Left lung (tissue), 10 donors: ENCODE measurements around the gene ASCC3. TPM values are rescaled to one million over a fixed set of nuclear protein-coding genes. Genes with fewer than 3 reads are reported as not detected.
A peak's percentile ranks its signal among the peaks of the same experiment; 100 is the strongest.

Experiments used
- ATAC-seq: fragments of 200-7000 bp; cut with Tn5 transposase; one replicate; pipeline ENCODE4 v1.9.1; 2020; ENCODE audit warnings: moderate library complexity
- DNase-seq, 4 donors: peaks; one replicate each; pipeline ENCODE4 v3.0.0-alpha.2; 2013 to 2020
- H3K27ac ChIP-seq, 2 donors: fragments of 200-600 bp; sonication (generic) in 1 of 2; one replicate each; pipeline versions ENCODE4 v1.5.0 to v1.8.0; 2020 to 2021
- H3K27me3 ChIP-seq, 2 donors: fragments of 200-600 bp; sonication (generic) in 1 of 2; one replicate each; pipeline versions ENCODE4 v1.5.0 to v1.8.0; 2020 to 2021
- H3K36me3 ChIP-seq, 2 donors: fragments of 200-600 bp; sonication (generic) in 1 of 2; one replicate each; pipeline versions ENCODE4 v1.5.0 to v1.8.0; 2020 to 2021
- H3K4me1 ChIP-seq, 2 donors: fragments of 200-600 bp; one replicate each; pipeline ENCODE4 v1.8.0; 2021
- H3K4me3 ChIP-seq, 2 donors: fragments of 200-600 bp; sonication (generic) in 1 of 2; one replicate each; pipeline versions ENCODE4 v1.5.0 to v1.8.0; 2020 to 2021; ENCODE audit warnings: mild to moderate bottlenecking in 1 of 2
- H3K9me3 ChIP-seq, 2 donors: fragments of 200-600 bp; sonication (generic) in 1 of 2; one replicate each; pipeline versions ENCODE4 v1.5.0 to v1.8.0; 2020 to 2021
- CTCF ChIP-seq, 2 donors: fragments of 200-600 bp; sonication (generic) in 1 of 2; IDR thresholded peaks; one replicate each; pipeline versions ENCODE4 v1.5.0 to v1.8.0; 2021; ENCODE audit warnings: antibody characterized with exemption in 2 of 2
- intact Hi-C, 2 donors: fragments of 100-400 bp; cut with DNase I; formaldehyde crosslinking; loops; one replicate each; pipeline versions ENCODE4 v1.11.2 to v1.14.2; 2022
- polyA plus RNA-seq, 6 donors: library from polyadenylated mRNA; unstranded; fragments of 120-200 nt; gene quantifications; one replicate each; pipeline ENCODE4 v1.2.1, GENCODE V29; 2013; ENCODE audit not compliant: insufficient read length in 6 of 6
- total RNA-seq, 2 donors: library from RNA; stranded (reverse); fragmentation: NEBNext Ultra II Directional; extraction: Animal tissue kit (Norgen Biotek cat#: 25700); gene quantifications; one replicate each; pipeline ENCODE4 v1.2.1, GENCODE V29; 2021
- donor health status: DM: no; HTN: yes; CAD: no.
- donor health status: DM: no; HTN: no; CAD: no.

The ASCC3 gene
- total and polyA plus RNA-seq, 8 donors, result 20.6 to 43.2 (median 23.4) TPM

GRCh38 chr6:100482698-100483097 lies 398.4 kb downstream of the ASCC3 start:
- no peaks in the 10 kb centered on the region for H3K36me3 ChIP-seq
- H3K27me3 ChIP-seq, result peaks cover 0 to 20% of the 10 kb centered on the region in 2 donors
- no peaks in the 10 kb centered on the region for H3K4me1 ChIP-seq
- H3K9me3 ChIP-seq, result no peaks in the 10 kb centered on the region
- no peak for TF ChIP-seq CTCF (IDR thresholded peaks at IDR 0.05)
- H3K27ac ChIP-seq, result no peak overlapping the region
- H3K4me3 ChIP-seq, result no peak overlapping the region
- intact Hi-C loops, result no loop called here
- ATAC-seq (peak; percentile 70), DNase-seq (no peak)

- no peaks in the 10 kb centered on the region for H3K9me3 ChIP-seq
- TF ChIP-seq CTCF (IDR thresholded peaks at IDR 0.05), result peak; percentile 54 to 61
- DNase-seq (no peak), ATAC-seq (peak; percentile 74)
- intact Hi-C loops, result loop anchor here in 1 of 2 donors (5.0 kb wide), 1 partner anchor 362 kb away; no protein-coding TSS in a partner anchor
- no peak overlapping the region for H3K27ac ChIP-seq
- H3K4me3 ChIP-seq, result no peak overlapping the region
- H3K36me3 ChIP-seq, result no peaks in the 10 kb centered on the region
- H3K27me3 ChIP-seq, result peaks cover under 1 to 23% of the 10 kb centered on the region in 2 donors
- H3K4me1 ChIP-seq, result no peaks in the 10 kb centered on the region
Observed at GRCh38 chr6:100479179-100480035, 401.7 kb downstream of the ASCC3 start.

GRCh38 chr6:100475554-100476320 lies 405.4 kb downstream of the ASCC3 start:
- ATAC-seq, result no peak
- no peak overlapping the region for H3K4me3 ChIP-seq
- intact Hi-C loops, result loop anchor here in 1 of 2 donors (5.0 kb wide), 1 partner anchor 358 kb away; no protein-coding TSS in a partner anchor
- no peak for DNase-seq
- H3K4me1 ChIP-seq, result no peaks in the 10 kb centered on the region
- H3K36me3 ChIP-seq, result no peaks in the 10 kb centered on the region
- TF ChIP-seq CTCF (IDR thresholded peaks at IDR 0.05), result no peak
- H3K27me3 ChIP-seq, result peaks cover 30 to 50% of the 10 kb centered on the region in 2 donors
- H3K9me3 ChIP-seq, result no peaks in the 10 kb centered on the region
- no peak overlapping the region for H3K27ac ChIP-seq

- DNase-seq, result no peak
- Histone ChIP-seq H3K4me3 (no peak overlapping the region), H3K36me3 (no peaks in the 10 kb centered on the region), H3K27me3 (peaks cover 54 to 66% of the 10 kb centered on the region in 2 donors), H3K4me1 (no peaks in the 10 kb centered on the region), H3K27ac (no peak overlapping the region), H3K9me3 (no peaks in the 10 kb centered on the region)
- ATAC-seq, result no peak
- intact Hi-C loops, result no loop called here
- TF ChIP-seq CTCF (IDR thresholded peaks at IDR 0.05), result no peak
Observed at GRCh38 chr6:100473182-100473581, 407.9 kb downstream of the ASCC3 start.

GRCh38 chr6:100472674-100473073 lies 408.5 kb downstream of the ASCC3 start:
- no peak overlapping the region for H3K4me3 ChIP-seq
- H3K4me1 ChIP-seq, result no peaks in the 10 kb centered on the region
- no peak for TF ChIP-seq CTCF (IDR thresholded peaks at IDR 0.05)
- intact Hi-C loops, result no loop called here
- DNase-seq (no peak), ATAC-seq (no peak)
- no peak overlapping the region for H3K27ac ChIP-seq
- H3K9me3 ChIP-seq, result no peaks in the 10 kb centered on the region
- no peaks in the 10 kb centered on the region for H3K36me3 ChIP-seq
- H3K27me3 ChIP-seq, result peaks cover 60 to 71% of the 10 kb centered on the region in 2 donors
